ENCODE measurements around the gene PSMF1.

- TF ChIP-seq CTCF (IDR thresholded peaks at IDR 0.05) (no peak), POLR2A (IDR thresholded peaks at IDR 0.05) (no peak)
These were observed 85.2 kb downstream of the PSMF1 start for GRCh38 chr20:1203630-1204029.
